Thyroid gland (tissue), 4 donors: ENCODE data around the gene FAM20C.

Experiments used
- CTCF ChIP-seq, 6 experiments: fragments of 200-600 bp in 3 of 6; fragments of 450-650 bp in 3 of 6; sonication (generic) in 3 of 6; IDR thresholded peaks; one replicate each; pipeline ENCODE4 v1.5.1; 2016 to 2019; ENCODE audit warnings: antibody characterized with exemption in 6 of 6, mild to moderate bottlenecking in 2 of 6, inconsistent platforms in 1 of 6, moderate library complexity in 1 of 6
- POLR2A ChIP-seq, 2 donors: fragments of 450-650 bp; IDR thresholded peaks; one replicate each; pipeline ENCODE4 v1.6.1; 2017; ENCODE audit warnings: antibody characterized with exemption in 2 of 2, mild to moderate bottlenecking in 2 of 2, moderate library complexity in 1 of 2

- TF ChIP-seq CTCF (IDR thresholded peaks at IDR 0.05) = no peak
- no peak for TF ChIP-seq POLR2A (IDR thresholded peaks at IDR 0.05)
These were observed 67.5 kb downstream of the FAM20C start for GRCh38 chr7:259751-260405.
